Mesothelial cell of epicardium (in vitro differentiated cells): ENCODE measurements around the gene RAB11FIP3. TPM values are rescaled to one million over a fixed set of nuclear protein-coding genes. Genes with fewer than 3 reads are reported as not detected.
A peak's percentile ranks its signal among the peaks of the same experiment; 100 is the strongest.

Experiments used
- DNase-seq, 2 experiments: peaks; one replicate each; pipeline ENCODE4 v3.0.0; 2021; ENCODE audit warnings: low spot score in 2 of 2; ENCODE audit not compliant: unreplicated experiment in 2 of 2
- H3K27ac Mint-ChIP-seq: 2 replicates; pipeline ENCODE4 v1.8.0; 2021; ENCODE audit warnings: mixed read lengths
- H3K27me3 Mint-ChIP-seq: 2 replicates; pipeline ENCODE4 v1.8.0; 2021; ENCODE audit warnings: low read depth, mixed read lengths
- H3K36me3 Mint-ChIP-seq: 2 replicates; pipeline ENCODE4 v1.8.0; 2021; ENCODE audit warnings: mixed read lengths
- H3K4me1 Mint-ChIP-seq: 2 replicates; pipeline ENCODE4 v1.8.0; 2021; ENCODE audit warnings: mixed read lengths
- H3K4me3 Mint-ChIP-seq: 2 replicates; pipeline ENCODE4 v1.8.0; 2021; ENCODE audit warnings: mild to moderate bottlenecking, moderate library complexity, mixed read lengths
- H3K9me3 Mint-ChIP-seq: 2 replicates; pipeline ENCODE4 v1.8.0; 2021; ENCODE audit warnings: mixed read lengths
- CTCF ChIP-seq: fragments of 200-600 bp; sonication (generic); IDR thresholded peaks from one replicate; pipeline ENCODE4 v1.5.0; 2021; ENCODE audit warnings: antibody characterized with exemption; ENCODE audit not compliant: unreplicated experiment
- total RNA-seq: library from RNA; stranded (reverse); gene quantifications from 3 replicates; pipeline ENCODE4 v1.2.1, GENCODE V29; 2021

Gene RAB11FIP3
- total RNA-seq, 1 donor from 2014 or later, result 68.8 TPM

GRCh38 chr16:424623-425081 lies 797 bp upstream of the RAB11FIP3 start:
- peak overlapping the region; percentile 76 for H3K4me3 Mint-ChIP-seq

GRCh38 chr16:425740-426114 lies 278 bp downstream of the RAB11FIP3 start:
- no peak for TF ChIP-seq CTCF
- Mint-ChIP-seq H3K4me1 (peaks cover 29% of the 10 kb centered on the region), H3K27me3 (peaks cover 16% of the 10 kb centered on the region), H3K36me3 (no peaks in the 10 kb centered on the region), H3K9me3 (no peaks in the 10 kb centered on the region), H3K4me3 (peak overlapping the region; percentile 76), H3K27ac (no peak overlapping the region)
- peak in 1 of 2 experiments; percentile 56 for DNase-seq

More at GRCh38 chr16:424623-425081, 797 bp upstream of the RAB11FIP3 start:
- Mint-ChIP-seq H3K27me3 (peaks cover 16% of the 10 kb centered on the region), H3K4me1 (peaks cover 29% of the 10 kb centered on the region), H3K27ac (no peak overlapping the region), H3K9me3 (no peaks in the 10 kb centered on the region), H3K36me3 (no peaks in the 10 kb centered on the region)
- TF ChIP-seq CTCF, result no peak
- DNase-seq, result peak in 1 of 2 experiments; percentile 49

- peak overlapping the region; percentile 76 for H3K4me3 Mint-ChIP-seq
- no peaks in the 10 kb centered on the region for H3K9me3 Mint-ChIP-seq
- H3K36me3 Mint-ChIP-seq, result no peaks in the 10 kb centered on the region
- peaks cover 16% of the 10 kb centered on the region for H3K27me3 Mint-ChIP-seq
- H3K4me1 Mint-ChIP-seq, result peaks cover 29% of the 10 kb centered on the region
- TF ChIP-seq CTCF, result no peak
- no peak overlapping the region for H3K27ac Mint-ChIP-seq
- peak in 1 of 2 experiments; percentile 41 for DNase-seq
These were observed 861 bp downstream of the RAB11FIP3 start for GRCh38 chr16:426115-426905.

GRCh38 chr16:426906-427249 lies 1.4 kb downstream of the RAB11FIP3 start:
- TF ChIP-seq CTCF, result no peak
- peaks cover 16% of the 10 kb centered on the region for H3K27me3 Mint-ChIP-seq
- H3K27ac Mint-ChIP-seq, result peak overlapping the region; percentile 51
- H3K9me3 Mint-ChIP-seq, result no peaks in the 10 kb centered on the region
- peak overlapping the region; percentile 76 for H3K4me3 Mint-ChIP-seq
- H3K4me1 Mint-ChIP-seq, result peaks cover 29% of the 10 kb centered on the region
- no peak for DNase-seq
- H3K36me3 Mint-ChIP-seq, result no peaks in the 10 kb centered on the region

- no peak for TF ChIP-seq CTCF
- H3K9me3 Mint-ChIP-seq, result no peaks in the 10 kb centered on the region
- peak overlapping the region; percentile 76 for H3K4me3 Mint-ChIP-seq
- H3K36me3 Mint-ChIP-seq, result no peaks in the 10 kb centered on the region
- peaks cover 16% of the 10 kb centered on the region for H3K27me3 Mint-ChIP-seq
- H3K27ac Mint-ChIP-seq, result peak overlapping the region; percentile 51
- no peak for DNase-seq
- H3K4me1 Mint-ChIP-seq, result peaks cover 29% of the 10 kb centered on the region
These were observed 1.8 kb downstream of the RAB11FIP3 start for GRCh38 chr16:427250-427649.
